Prostate gland (tissue), 2 donors: ENCODE data around the gene TEC.

Experiments used
- CTCF ChIP-seq, 4 experiments: fragments of 200-600 bp in 2 of 4; fragments of 450-650 bp in 2 of 4; sonication (generic) in 2 of 4; IDR thresholded peaks; 1 replicate in 3 of 4; 2 replicates in 1 of 4; pipeline ENCODE4 v1.5.1; 2016 to 2019; ENCODE audit warnings: antibody characterized with exemption in 4 of 4, mild to moderate bottlenecking in 2 of 4, moderate library complexity in 2 of 4
- POLR2AphosphoS5 ChIP-seq: sonication (generic); formaldehyde crosslinking; IDR thresholded peaks from one replicate; pipeline ENCODE4 v1.6.1; 2017; ENCODE audit warnings: antibody characterized with exemption

- no peak for TF ChIP-seq CTCF (IDR thresholded peaks at IDR 0.05)
- TF ChIP-seq POLR2AphosphoS5: no peak
Observed at GRCh38 chr4:48242511-48243195, 27.0 kb downstream of the TEC start.
